Measurements from ENCODE around the gene TNFAIP2.
A peak's percentile ranks its signal among the peaks of the same experiment; 100 is the strongest.

Gene TNFAIP2

DNA sequence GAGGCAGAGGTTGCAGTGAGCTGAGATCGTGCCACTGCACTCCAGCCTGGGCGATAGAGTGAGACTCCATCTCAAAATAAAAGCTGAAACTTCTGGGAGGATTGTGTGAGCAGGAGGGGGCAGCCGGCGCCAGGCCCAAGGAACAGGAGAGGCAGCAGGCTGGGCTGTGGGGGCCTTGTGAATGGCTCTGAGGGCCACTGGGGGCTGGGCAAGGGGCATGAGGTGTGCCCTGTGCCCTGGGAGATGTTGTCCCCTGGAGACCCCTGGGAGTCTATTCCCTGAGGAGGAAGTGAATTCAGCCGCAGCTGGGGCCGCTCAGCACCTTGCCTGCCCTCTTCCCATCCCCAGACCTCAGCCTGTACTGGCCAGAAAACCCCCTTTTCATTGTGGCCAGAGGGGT, 34.3 kb upstream of the TNFAIP2 start:
- Mint-ChIP-seq H3K36me3 (ENCODE audit: low read depth) (no peaks in the 10 kb centered on the region), H3K4me3 (no peak overlapping the region)

DNA sequence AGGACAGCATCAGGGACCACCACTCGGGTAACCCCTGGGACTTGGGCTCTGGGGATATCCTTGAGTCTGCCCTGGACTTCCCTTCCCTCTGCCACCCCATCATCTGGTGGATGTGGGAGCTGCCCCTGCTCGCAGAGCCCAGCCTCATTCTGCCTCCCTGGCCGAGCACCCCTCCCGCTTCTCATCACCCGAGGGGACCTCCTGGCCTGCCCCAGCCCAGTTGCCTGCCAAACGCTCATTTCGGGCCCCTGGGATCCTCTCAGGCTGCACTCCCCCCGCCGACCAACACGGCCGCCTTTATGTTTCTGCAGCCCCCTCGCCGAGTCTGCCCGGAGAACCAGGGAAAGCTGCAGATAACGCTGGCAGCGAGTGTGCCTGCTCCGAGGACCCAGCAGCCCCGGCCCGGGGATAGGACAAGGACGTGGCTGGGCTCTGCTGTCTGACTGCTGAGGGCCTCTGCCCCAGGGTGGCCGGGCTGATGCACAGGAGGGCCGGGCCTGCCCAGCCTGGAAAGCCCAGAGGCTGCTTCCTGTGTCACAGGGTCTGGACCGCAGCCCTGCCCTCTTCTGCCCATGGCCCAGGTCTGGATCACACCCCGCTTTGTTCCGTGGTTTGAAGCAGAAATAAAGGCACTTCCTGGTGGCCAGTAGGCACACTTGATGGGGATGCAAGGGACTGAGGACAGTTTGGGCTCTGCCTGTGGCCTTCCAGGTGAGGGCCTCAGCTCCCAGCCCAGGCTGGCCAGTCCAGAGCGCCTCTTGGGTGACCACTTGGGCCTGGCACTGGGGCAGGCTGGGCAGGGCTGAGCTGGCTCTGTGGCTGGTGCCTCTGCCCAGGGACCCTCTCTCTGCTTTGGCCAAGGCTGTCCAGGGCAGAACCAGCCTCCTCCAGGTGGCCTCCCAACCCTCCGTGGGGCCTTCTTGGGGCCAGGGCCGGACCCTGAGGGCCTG, 33.6 kb upstream of the TNFAIP2 start:
- Mint-ChIP-seq H3K27me3 (peaks cover 51% of the 10 kb centered on the region), H3K9me3 (no peaks in the 10 kb centered on the region), H3K4me1 (ENCODE audit: low read depth) (peaks cover 26% of the 10 kb centered on the region), H3K36me3 (ENCODE audit: low read depth) (no peaks in the 10 kb centered on the region), H3K4me3 (no peak overlapping the region), H3K27ac (no peak overlapping the region)
- intact Hi-C loops (cut with micrococcal nuclease), result no loop called here

More for the DNA sequence above, 34.3 kb upstream of the TNFAIP2 start:
- no peaks in the 10 kb centered on the region for H3K9me3 Mint-ChIP-seq
- H3K27me3 Mint-ChIP-seq, result peaks cover 52% of the 10 kb centered on the region
- H3K27ac Mint-ChIP-seq, result no peak overlapping the region
- intact Hi-C loops (cut with micrococcal nuclease), result no loop called here
- peaks cover 19% of the 10 kb centered on the region for H3K4me1 Mint-ChIP-seq (ENCODE audit: low read depth)

DNA sequence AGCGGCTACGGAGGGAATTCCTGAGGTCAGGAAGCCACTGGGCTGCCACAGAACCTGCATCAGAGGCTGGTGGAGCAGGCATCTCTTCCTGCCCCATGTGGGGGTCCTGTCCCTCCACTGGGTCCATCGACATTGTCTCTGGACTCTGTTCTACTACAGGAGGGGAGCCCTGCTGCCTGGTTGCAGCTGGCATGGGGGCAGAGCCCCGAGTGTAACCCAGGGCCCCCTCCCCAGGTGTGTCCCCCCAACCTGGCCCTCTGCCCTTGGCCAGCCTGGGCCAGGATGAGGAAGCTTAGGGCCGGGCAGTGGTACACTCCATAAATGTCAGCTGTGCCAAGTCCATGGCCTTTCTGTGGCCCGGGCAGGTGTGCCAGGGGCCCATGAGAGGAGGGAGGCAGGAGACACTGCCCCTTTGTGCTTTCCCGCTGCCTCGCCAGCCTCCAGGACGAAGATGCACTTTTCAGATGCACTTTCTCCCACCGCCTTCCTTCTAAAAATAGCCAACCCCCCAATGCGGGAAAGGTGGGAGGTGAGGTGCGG, 32.7 kb upstream of the TNFAIP2 start:
- H3K4me3 Mint-ChIP-seq, result peak overlapping the region; percentile 56
- peaks cover 29% of the 10 kb centered on the region for H3K4me1 Mint-ChIP-seq (ENCODE audit: low read depth)
- peaks cover 44% of the 10 kb centered on the region for H3K27me3 Mint-ChIP-seq
- intact Hi-C loops (cut with micrococcal nuclease), result no loop called here
- H3K9me3 Mint-ChIP-seq, result no peaks in the 10 kb centered on the region
- no peak overlapping the region for H3K27ac Mint-ChIP-seq
- no peaks in the 10 kb centered on the region for H3K36me3 Mint-ChIP-seq (ENCODE audit: low read depth)

DNA sequence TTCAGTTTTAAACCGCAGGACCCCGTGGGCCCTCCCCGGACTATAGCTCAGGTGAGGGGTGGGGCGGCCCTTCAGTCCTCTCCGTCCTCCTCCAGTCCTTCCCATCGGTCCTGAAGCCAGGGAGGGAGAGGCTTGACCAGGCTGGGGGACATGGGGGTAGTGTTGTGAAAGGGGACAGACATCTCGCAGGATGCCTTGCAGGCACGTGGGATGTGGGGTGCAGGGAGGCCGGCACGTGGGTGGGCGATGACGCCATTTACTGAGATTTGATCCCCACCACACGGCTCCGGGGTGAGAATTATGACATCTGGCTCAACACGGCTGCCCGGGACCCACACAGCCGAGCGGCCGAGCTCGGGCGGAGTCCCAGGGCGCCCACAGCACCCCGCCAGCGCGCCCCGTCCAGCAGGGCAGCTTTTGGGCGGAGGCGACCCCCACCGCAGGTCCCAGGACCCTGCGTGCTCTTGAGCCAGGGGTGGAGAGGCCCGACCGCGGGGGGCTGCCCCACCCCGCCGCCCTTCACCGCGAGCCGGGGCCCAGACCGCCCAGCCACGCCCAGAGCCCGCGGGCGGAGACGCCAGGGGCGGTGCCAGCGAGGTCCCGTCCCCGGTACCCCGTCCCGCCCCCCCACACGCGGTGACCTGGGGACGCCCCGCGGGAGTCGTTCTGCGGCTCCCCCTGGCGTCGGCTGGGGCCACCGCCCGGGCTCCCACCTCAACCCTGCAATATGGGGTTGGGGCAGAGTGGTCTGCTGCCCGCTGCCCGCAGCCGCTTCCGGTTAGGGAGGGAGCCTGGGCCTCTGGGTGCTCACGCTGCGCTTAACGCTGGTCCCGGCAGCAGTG, 32.0 kb upstream of the TNFAIP2 start:
- intact Hi-C loops (cut with micrococcal nuclease), result no loop called here

DNA sequence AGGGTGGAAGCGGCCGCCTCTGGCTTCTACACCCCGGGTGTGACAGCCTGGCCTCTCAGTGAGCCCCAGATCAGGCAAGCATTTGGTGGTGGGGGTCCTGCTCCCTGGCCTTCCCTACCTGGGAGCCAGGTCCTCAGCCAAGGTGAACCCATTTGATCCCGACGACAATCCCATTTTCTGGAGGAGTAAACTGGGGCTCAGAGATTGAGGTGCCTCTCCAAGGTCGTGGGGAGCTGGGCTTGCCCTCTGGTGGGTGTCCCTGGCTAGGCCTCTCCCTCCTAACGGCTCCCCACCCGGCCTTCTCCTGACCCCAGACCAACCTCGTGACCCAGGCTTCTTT, 31.4 kb upstream of the TNFAIP2 start:
- H3K9me3 Mint-ChIP-seq, result no peaks in the 10 kb centered on the region
- no peaks in the 10 kb centered on the region for H3K36me3 Mint-ChIP-seq (ENCODE audit: low read depth)
- H3K27me3 Mint-ChIP-seq, result peaks cover 41% of the 10 kb centered on the region
- peak overlapping the region; percentile 63 for H3K4me3 Mint-ChIP-seq
- H3K27ac Mint-ChIP-seq, result peak overlapping the region; percentile 21
- H3K4me1 Mint-ChIP-seq (ENCODE audit: low read depth), result peaks cover 29% of the 10 kb centered on the region
- intact Hi-C loops (cut with micrococcal nuclease), result no loop called here

More for the DNA sequence above, 32.0 kb upstream of the TNFAIP2 start:
- Mint-ChIP-seq H3K27ac (peak overlapping the region; percentile 21), H3K9me3 (no peaks in the 10 kb centered on the region), H3K4me1 (ENCODE audit: low read depth) (peaks cover 29% of the 10 kb centered on the region), H3K36me3 (ENCODE audit: low read depth) (no peaks in the 10 kb centered on the region), H3K4me3 (peak overlapping the region; percentile 63), H3K27me3 (peaks cover 42% of the 10 kb centered on the region)

DNA sequence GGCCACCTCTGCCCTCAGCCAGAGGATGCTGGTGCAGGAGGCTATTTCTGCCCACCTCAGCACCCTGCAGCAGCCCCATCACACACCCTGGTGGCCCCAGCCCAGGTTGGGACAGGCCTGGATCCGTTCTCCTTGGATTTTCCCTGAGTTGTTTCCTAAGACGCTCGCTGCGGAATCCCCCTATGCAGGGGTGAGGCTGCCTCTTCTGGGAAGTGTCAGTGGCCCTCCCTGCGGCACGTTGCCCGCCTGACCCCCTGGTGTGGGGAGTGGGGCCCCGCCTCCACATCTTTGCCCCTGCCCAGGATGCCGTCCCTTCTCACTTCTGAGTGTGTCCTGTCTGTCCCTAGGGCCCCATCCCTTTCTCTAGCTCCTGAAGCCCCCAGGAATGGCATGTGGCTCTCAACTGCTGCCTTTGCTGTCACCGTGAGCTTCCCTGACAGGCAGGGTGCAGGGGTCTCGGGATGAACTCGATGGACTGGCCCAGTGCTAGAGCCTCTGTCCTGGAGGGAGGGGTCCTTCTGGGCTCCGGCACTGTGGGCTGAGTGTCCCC, 29.3 kb upstream of the TNFAIP2 start:
- Mint-ChIP-seq H3K27me3 (peaks cover 52% of the 10 kb centered on the region), H3K36me3 (ENCODE audit: low read depth) (no peaks in the 10 kb centered on the region), H3K4me1 (ENCODE audit: low read depth) (peaks cover 23% of the 10 kb centered on the region), H3K9me3 (no peaks in the 10 kb centered on the region), H3K4me3 (no peak overlapping the region), H3K27ac (no peak overlapping the region)
- intact Hi-C loops (cut with micrococcal nuclease), result no loop called here

DNA sequence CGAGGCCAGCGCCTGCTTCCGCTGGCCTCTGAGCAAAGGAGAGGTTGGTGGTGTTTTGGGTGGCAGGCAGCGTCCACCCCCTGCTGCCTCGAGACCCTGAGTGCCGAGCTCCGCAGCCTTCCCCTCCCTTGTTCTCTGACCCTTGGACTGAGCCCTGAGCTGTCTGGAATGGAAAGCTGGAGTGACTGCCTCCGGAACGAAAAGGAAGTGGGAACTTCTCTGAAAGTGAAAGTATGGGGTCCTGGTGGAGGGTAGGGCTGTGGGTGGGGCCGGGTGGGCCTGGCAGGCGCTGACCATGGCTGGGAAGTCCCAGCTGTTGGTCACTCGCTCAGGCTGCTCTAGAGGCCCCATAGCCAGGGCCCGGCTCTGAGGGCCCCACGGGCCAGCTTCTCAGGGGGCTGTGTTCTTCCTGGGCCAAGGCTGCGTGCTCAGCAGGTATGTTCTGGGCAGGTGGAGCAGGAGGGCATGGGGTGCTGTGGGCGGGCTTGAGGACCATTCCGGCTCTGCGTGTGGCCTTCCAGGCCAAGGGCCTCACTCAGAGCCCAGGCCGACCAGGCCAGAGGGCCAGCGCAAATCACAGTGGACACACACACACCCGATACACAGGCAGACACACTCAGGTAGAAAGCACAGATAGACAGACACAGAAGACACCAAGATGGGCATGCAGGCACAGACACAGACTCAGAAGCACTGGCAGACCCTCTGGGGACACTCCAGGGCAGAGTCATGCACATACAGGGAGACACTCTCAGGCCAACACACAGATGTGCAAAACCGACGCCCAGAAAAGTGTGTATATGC, 28.7 kb upstream of the TNFAIP2 start, which contains the start of gene EXOC3L4:
Gene EXOC3L4, plus strand, starts transcription at position 320 of the 804 bp plus-strand sequence. CDS start 5,495 bp downstream, outside the sequence.
- H3K27me3 Mint-ChIP-seq, result peaks cover 49% of the 10 kb centered on the region
- intact Hi-C loops (cut with micrococcal nuclease), result no loop called here
- H3K4me3 Mint-ChIP-seq, result no peak within 1 kb of the TSS
- no peaks in the 10 kb centered on the region for H3K9me3 Mint-ChIP-seq
- peaks cover 23% of the 10 kb centered on the region for H3K4me1 Mint-ChIP-seq (ENCODE audit: low read depth)
- no peak within 1 kb of the TSS for H3K27ac Mint-ChIP-seq
- H3K36me3 Mint-ChIP-seq (ENCODE audit: low read depth), result no peaks in the 10 kb centered on the region

DNA sequence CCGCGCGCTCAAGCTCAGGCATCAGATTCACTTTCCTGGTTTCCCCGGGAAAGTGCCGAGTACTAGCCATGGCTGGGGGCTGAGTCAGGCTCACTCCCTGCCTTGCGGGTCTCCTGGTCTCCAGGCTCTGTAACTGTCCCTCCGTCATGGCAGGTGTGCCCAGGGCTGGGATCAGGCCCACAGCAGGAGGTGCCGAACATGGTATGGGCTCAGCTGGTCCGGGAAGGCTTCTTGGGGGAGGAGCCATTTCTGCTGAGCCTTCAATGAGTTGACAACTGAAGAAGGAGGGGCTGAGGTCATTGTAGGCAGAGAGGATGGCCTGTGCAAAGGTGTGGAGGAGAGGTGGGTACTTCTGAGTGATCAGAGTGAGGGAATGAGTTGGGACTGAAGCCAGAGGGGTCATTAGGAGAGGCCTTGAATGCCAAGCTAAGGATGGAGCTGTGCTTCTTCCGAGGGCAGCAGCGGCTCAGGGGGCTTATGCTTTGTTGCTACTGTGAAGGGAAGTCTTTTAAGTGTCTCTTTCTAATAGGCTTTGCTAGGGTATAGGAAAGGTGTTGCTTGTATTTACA, 28.0 kb upstream of the TNFAIP2 start:
- Mint-ChIP-seq H3K4me3 (no peak overlapping the region), H3K4me1 (ENCODE audit: low read depth) (peaks cover 23% of the 10 kb centered on the region), H3K27ac (no peak overlapping the region), H3K27me3 (peaks cover 46% of the 10 kb centered on the region), H3K9me3 (no peaks in the 10 kb centered on the region), H3K36me3 (ENCODE audit: low read depth) (no peaks in the 10 kb centered on the region)
- intact Hi-C loops (cut with micrococcal nuclease), result no loop called here

DNA sequence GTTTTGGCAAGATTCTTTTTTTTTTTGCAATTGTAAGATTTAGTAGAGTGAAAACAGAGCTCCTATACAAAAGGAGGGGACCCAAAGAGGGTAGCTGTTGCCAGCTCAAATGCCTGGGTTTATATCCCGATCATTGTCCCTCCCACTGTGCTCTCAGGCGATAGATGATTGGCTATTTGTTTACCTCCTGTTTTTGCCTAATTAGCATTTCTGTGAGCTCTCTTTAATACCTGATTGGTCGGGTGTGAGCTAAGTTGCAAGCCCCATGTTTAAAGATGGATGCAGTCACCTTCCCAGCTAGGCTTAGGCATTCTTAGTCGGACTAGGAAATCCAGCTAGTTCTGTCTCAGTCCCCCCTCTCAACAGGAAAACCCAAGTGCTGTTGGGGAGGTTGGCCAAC, 26.9 kb upstream of the TNFAIP2 start:
- Mint-ChIP-seq H3K9me3 (no peaks in the 10 kb centered on the region), H3K4me1 (ENCODE audit: low read depth) (peaks cover 17% of the 10 kb centered on the region), H3K27me3 (peaks cover 48% of the 10 kb centered on the region), H3K27ac (no peak overlapping the region), H3K36me3 (ENCODE audit: low read depth) (no peaks in the 10 kb centered on the region), H3K4me3 (no peak overlapping the region)
- intact Hi-C loops (cut with micrococcal nuclease), result no loop called here

DNA sequence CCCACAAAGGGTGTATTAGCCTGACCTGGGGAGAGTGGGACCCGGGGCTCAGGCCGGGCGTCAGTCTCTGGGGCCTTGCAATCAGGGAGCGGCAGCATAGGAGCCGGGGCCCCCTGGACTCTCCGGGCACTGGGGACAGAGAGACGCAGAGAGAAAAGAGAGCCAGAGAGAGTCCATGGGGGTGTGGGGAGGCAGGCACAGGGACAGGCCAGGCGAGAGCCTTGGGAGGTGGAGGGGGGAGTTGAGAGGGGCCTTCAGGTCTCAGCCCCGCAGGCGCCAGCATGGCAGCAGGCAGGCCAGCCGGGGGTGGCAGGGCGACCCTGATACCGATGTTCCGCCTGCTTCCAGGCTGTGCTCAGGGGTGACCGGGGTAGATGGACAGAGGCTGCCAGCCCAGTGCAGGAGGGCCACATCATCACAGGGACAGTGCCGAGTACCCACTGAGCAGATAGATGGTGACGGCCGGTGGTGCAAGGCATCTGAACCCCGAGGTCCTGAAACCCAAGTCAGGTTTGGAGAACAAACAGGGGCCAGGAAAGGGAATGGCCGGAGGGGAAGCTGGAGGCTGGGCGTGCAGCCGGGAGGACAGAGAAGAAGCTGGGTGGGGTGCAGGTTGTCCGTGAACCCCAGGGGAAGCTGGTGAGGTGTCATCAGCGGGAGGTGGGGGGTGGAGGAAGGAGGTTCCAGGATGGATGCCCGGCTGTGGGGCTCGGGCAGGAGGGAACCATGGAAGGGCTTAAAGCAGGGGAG, 25.8 kb upstream of the TNFAIP2 start:
- Mint-ChIP-seq H3K36me3 (ENCODE audit: low read depth) (no peaks in the 10 kb centered on the region), H3K9me3 (no peaks in the 10 kb centered on the region), H3K4me1 (ENCODE audit: low read depth) (peaks cover 12% of the 10 kb centered on the region), H3K27ac (no peak overlapping the region), H3K4me3 (no peak overlapping the region), H3K27me3 (peaks cover 53% of the 10 kb centered on the region)
- intact Hi-C loops (cut with micrococcal nuclease), result no loop called here

DNA sequence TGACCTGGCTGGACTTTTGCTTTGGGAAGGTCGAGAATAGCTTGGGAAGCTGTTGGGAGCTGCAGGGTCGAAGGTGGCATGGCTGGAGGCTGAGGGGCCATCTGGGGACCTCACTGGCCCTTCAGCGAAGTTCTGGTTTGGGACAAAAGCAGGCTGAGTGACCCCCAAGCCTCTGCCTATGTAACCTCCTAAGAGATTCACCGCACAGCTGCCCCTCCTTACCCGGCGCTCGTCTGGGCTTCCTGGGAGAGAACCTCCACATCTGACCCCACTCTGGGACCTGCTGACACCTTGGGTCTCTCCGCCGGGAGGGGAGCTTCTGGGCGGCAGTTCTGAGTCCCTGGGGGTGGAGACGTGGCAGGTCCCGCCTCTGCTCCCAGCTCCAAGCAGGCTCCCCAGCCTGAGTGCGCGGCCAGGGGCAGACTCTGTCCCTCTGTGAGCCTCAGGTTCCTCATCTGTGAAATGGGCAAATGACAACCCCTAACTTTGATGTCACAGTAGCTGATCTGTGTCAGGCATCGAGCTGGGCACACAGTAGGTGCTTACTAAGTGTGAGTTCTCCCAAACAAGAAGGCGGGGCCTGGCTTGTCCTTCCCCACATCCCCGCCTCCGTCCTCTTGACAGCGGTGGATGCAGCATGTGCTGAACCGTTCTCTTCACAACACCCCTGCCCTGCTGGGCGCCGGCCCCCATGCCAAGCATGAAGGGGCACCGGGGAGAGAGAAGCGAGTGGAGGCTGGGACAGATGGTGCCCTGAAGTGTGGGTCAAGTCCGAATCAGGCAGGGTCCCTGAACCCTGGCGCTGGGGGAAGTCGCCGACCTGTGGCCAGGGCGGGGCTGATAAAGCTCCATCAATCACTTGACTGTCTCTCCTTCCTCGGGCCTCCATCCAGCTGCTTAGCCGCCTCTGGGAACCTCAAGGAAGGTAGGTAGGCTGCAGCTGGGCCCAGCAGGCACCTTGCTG, 25.0 kb upstream of the TNFAIP2 start:
- intact Hi-C loops (cut with micrococcal nuclease), result no loop called here
- H3K4me1 Mint-ChIP-seq (ENCODE audit: low read depth), result peaks cover 18% of the 10 kb centered on the region
- H3K27ac Mint-ChIP-seq, result no peak overlapping the region
- H3K4me3 Mint-ChIP-seq, result no peak overlapping the region
- no peaks in the 10 kb centered on the region for H3K36me3 Mint-ChIP-seq (ENCODE audit: low read depth)
- H3K9me3 Mint-ChIP-seq, result no peaks in the 10 kb centered on the region
- H3K27me3 Mint-ChIP-seq, result peaks cover 62% of the 10 kb centered on the region

All from dendritic cell treated with granulocyte-macrophage colony-stimulating factor and Interleukin-4, amounts not matched to agents 40 ng/mL and 50 ng/mL, for 4 days (primary cell).